C4-2B (cell line): Measurements from ENCODE around the gene NF1.
"Not testable (repeated sequence)": the region's sequence is repeated elsewhere in the genome, so short reads cannot be mapped to it uniquely, and the experiment has no call there.

Experiments used
- H3K27ac ChIP-seq: fragments of 450-650 bp; 2 replicates; pipeline ENCODE4 v1.5.1; 2017
- ZFX ChIP-seq: fragments of 450-650 bp; IDR thresholded peaks from 2 replicates; pipeline ENCODE4 v1.6.1; 2017
- TF ChIP-seq, protein P1 (sequence below): fragments of 450-650 bp; conservative IDR thresholded peaks from 2 replicates; pipeline ENCODE4 v1.5.1; 2017; ENCODE audit warnings: mild to moderate bottlenecking

NF1 gene

DNA sequence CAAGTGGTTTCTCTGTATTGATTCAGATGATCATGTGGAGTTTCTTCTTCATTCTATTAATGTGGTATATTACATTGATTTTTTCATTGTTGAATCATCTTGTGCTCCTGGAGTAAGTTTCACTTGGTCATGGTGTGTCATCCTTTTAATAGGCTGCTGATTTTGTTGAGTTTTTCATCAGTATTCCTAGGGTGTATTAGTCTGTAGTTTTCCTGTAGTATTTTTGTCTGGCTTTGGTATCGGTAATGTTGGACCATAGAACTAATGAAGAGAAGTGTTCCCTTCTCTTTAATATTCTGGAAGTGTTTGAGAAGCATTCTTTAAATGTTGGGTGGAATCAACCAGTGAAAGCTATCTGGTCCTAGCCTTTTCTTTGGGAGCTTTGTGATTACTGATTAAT lies 103.2 kb downstream of the NF1 start:
- no peak overlapping the region for H3K27ac ChIP-seq
- TF ChIP-seq, protein P1, sequence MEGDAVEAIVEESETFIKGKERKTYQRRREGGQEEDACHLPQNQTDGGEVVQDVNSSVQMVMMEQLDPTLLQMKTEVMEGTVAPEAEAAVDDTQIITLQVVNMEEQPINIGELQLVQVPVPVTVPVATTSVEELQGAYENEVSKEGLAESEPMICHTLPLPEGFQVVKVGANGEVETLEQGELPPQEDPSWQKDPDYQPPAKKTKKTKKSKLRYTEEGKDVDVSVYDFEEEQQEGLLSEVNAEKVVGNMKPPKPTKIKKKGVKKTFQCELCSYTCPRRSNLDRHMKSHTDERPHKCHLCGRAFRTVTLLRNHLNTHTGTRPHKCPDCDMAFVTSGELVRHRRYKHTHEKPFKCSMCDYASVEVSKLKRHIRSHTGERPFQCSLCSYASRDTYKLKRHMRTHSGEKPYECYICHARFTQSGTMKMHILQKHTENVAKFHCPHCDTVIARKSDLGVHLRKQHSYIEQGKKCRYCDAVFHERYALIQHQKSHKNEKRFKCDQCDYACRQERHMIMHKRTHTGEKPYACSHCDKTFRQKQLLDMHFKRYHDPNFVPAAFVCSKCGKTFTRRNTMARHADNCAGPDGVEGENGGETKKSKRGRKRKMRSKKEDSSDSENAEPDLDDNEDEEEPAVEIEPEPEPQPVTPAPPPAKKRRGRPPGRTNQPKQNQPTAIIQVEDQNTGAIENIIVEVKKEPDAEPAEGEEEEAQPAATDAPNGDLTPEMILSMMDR: no peak
- no peak for TF ChIP-seq ZFX

DNA sequence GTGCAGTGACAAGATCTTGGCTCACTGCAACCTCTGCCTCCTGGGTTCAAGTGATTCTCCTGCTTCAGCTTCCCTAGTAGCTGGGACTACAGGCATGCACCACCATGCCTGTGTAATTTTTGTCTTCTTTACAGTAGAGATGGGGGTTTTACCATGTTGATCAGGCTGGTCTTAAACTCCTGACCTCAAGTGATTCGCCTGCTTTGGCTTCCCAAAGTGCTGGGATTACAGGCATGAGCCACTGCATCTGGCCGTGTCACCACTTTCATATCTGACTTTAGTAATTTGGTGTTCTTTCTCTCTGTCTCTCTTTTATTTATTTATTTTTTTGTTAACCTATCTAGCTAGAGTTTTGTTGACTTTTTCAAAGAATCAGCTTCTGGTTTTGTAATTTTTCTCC lies 103.9 kb downstream of the NF1 start:
- not testable (repeated sequence) for H3K27ac ChIP-seq

DNA sequence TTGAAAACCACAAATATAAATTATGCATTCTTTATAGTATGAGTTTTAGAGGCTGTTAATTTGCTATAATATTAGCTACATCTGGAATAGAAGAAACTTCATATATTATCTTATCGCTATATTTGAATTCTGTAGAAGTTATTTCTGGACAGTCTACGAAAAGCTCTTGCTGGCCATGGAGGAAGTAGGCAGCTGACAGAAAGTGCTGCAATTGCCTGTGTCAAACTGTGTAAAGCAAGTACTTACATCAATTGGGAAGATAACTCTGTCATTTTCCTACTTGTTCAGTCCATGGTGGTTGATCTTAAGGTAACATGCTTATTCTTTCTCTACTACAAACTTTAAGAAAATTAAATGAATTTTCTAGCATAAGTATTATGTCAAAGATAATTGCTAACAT lies 105.5 kb downstream of the NF1 start:
- TF ChIP-seq ZFX: no peak
- TF ChIP-seq, protein P1: no peak
- no peak overlapping the region for H3K27ac ChIP-seq

DNA sequence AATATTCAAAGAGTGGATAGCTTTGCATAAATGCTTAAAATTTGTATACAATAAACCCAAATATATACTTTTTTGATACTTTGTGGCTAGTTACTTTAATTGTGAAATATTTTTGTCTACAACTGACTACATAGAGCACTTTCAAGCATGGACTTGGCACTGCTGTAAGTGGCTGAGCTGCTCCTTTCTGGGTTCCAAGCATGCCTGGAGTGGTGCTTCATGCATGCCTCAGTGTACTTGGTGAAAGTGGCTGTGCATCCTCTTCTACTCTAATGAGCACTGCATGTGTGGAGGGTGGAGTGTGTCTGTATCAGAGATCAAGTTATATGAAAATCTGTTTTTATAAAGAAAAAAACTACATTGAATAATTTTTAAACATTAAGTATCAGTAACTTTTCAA lies 108.2 kb downstream of the NF1 start:
- no peak for TF ChIP-seq ZFX
- TF ChIP-seq, protein P1: no peak
- no peak overlapping the region for H3K27ac ChIP-seq

DNA sequence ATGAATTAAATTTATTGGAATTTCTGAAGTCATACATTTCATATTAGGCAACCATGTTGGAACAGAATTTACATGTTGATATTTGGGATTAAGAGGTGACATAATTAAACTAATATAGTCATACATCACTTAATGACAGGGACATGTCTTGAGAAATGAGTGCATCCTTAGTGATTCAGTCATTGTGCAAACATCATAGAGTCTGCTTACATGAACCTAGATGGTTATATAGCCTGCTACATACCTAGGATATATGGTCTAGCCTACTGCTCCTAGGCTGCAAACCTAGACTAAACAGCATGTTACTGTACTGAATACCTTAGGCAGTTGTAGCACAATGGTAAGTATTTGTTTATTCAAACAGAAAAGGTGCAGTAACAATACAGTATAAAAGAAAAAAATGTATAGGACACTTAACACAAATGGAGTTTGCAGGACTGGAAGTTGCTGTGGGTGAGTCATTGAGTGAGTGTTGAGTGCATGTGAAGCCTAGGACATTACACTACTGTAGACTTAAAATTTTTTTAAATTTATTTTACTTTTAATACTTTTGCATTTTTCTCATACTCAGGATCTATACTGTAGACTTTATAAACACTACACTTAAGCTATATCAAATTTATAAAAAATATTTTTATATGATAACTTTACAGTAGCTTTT lies 116.7 kb downstream of the NF1 start:
- H3K27ac ChIP-seq: no peak overlapping the region
- TF ChIP-seq, protein P1: no peak
- no peak for TF ChIP-seq ZFX

DNA sequence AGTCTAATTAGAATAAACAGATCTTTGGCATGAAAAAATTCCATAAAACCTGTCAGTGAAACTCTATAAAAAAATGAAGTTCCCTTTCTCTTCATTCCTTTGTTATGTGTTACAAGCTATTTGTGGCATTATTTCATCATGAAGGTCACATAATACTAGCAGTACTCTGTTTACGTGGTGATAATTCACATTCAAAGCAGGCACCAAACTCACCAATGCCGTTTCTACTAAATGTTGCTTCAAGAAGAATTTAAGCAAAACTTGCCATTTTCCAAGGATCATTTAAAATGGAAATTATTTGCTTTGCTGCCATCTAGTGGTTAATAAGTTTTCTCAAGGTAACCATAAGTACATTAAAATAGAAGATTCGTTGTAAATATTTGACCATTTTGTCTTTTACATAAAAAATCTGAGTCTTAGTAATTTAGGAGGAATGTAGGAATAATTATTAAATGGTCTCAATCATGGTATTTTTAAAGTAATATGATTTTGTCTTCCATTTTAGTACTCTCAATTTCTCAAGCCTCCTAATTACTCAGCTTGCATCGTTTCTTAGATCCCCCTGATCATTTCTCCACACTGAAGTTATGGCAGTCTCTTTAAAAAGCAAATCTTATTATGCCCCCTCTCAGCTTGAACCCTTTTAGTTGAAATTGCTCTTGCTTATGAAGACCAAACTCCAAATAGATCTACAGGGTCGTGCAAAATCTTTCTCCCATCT lies 121.4 kb downstream of the NF1 start:
- no peak for TF ChIP-seq ZFX
- TF ChIP-seq, protein P1: peak; percentile 76
- H3K27ac ChIP-seq: no peak overlapping the region

DNA sequence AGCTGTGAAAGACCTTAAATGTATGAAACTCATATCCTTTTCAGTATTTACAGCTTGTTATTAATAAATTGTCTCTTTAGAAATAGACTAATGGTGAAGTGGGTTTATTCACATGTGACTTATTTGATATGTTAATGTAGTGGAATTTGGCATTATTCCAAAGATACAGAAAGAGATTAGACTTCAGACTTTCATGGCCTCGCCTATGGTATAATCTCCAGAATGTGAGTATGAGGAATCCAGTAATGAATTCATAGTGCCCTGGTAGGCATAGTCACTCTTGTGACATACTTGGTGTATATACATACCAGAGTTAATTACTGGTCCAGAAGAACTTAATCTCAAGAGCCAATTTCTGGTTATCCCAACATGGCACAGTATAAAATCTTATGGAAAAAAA lies 129.6 kb downstream of the NF1 start:
- no peak overlapping the region for H3K27ac ChIP-seq
- TF ChIP-seq, protein P1: no peak
- no peak for TF ChIP-seq ZFX

DNA sequence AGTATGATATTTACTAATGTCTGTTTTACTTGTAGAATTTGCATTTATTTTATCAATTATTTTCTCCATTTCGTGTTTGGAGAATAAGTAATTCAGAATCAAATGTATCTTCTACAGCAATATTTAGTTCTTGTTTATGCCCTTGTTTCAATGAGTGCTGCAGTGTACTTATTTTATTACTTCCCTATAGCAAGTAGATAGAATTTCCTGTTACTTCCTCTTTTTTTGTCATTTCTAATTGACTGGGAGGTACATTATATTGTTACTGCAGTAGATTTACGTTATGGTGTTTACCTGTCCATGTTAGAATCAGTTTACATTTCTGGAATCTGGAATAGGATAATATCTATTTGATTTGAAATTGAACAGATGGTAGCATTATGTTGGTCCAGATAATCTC lies 131.1 kb downstream of the NF1 start:
- H3K27ac ChIP-seq: no peak overlapping the region
- TF ChIP-seq, protein P1: no peak
- TF ChIP-seq ZFX: no peak
